ENCODE data around the gene NCAPG2.
"Not testable (repeated sequence)": the region's sequence is repeated elsewhere in the genome, so short reads cannot be mapped to it uniquely, and the experiment has no call there.

NCAPG2 gene

GRCh38 chr7:158682456-158682855, 22.1 kb downstream of the NCAPG2 start:
- TF ChIP-seq CTCF (IDR thresholded peaks at IDR 0.05; ENCODE audit: low read depth, low read length): no peak
- H3K4me3 ChIP-seq (ENCODE audit: low read depth, low read length): no peak overlapping the region
- no peak for DNase-seq (ENCODE audit: low read depth, low spot score)
- in situ Hi-C loops (cut with HindIII; ENCODE audit: low sequenced_read_pairs): no loop called here

- DNase-seq (ENCODE audit: low read depth, low spot score): no peak
- in situ Hi-C loops (cut with HindIII; ENCODE audit: low sequenced_read_pairs): no loop called here
- no peak for TF ChIP-seq CTCF (IDR thresholded peaks at IDR 0.05; ENCODE audit: low read depth, low read length)
- H3K4me3 ChIP-seq (ENCODE audit: low read depth, low read length): no peak overlapping the region
Observed at GRCh38 chr7:158680754-158681153, 23.9 kb downstream of the NCAPG2 start.

GRCh38 chr7:158676906-158677305, 27.7 kb downstream of the NCAPG2 start:
- H3K4me3 ChIP-seq (ENCODE audit: low read depth, low read length): no peak overlapping the region
- in situ Hi-C loops (cut with HindIII; ENCODE audit: low sequenced_read_pairs): no loop called here
- no peak for DNase-seq (ENCODE audit: low read depth, low spot score)
- no peak for TF ChIP-seq CTCF (IDR thresholded peaks at IDR 0.05; ENCODE audit: low read depth, low read length)

- H3K4me3 ChIP-seq (ENCODE audit: low read depth, low read length): no peak overlapping the region
- peak; percentile 28 for DNase-seq (ENCODE audit: low read depth, low spot score)
- in situ Hi-C loops (cut with HindIII; ENCODE audit: low sequenced_read_pairs): no loop called here
- TF ChIP-seq CTCF (IDR thresholded peaks at IDR 0.05; ENCODE audit: low read depth, low read length): no peak
Observed at GRCh38 chr7:158676171-158676840, 28.3 kb downstream of the NCAPG2 start.

GRCh38 chr7:158672975-158673374, 31.6 kb downstream of the NCAPG2 start:
- DNase-seq (ENCODE audit: low read depth, low spot score): no peak
- no peak for TF ChIP-seq CTCF (IDR thresholded peaks at IDR 0.05; ENCODE audit: low read depth, low read length)

GRCh38 chr7:158668086-158668485, 36.5 kb downstream of the NCAPG2 start:
- in situ Hi-C loops (cut with HindIII; ENCODE audit: low sequenced_read_pairs); H3K4me3 ChIP-seq (ENCODE audit: low read depth, low read length); DNase-seq (ENCODE audit: low read depth, low spot score): not testable (repeated sequence)

More at GRCh38 chr7:158672975-158673374, 31.6 kb downstream of the NCAPG2 start:
- H3K4me3 ChIP-seq (ENCODE audit: low read depth, low read length): no peak overlapping the region
- in situ Hi-C loops (cut with HindIII; ENCODE audit: low sequenced_read_pairs): no loop called here

- in situ Hi-C loops (cut with HindIII; ENCODE audit: low sequenced_read_pairs): not testable (repeated sequence)
Observed at GRCh38 chr7:158666966-158667678, 37.5 kb downstream of the NCAPG2 start.

More at GRCh38 chr7:158666966-158667678, 37.5 kb downstream of the NCAPG2 start:
- not testable (repeated sequence) for H3K4me3 ChIP-seq (ENCODE audit: low read depth, low read length); DNase-seq (ENCODE audit: low read depth, low spot score)
